Liver (tissue), 9 donors: Measurements from ENCODE around the gene HSBP1. TPM values are rescaled to one million over a fixed set of nuclear protein-coding genes. Genes with fewer than 3 reads are reported as not detected.

Experiments
- DNase-seq: peaks from one replicate; pipeline ENCODE4 v3.0.0-alpha.2; 2017; ENCODE audit warnings: low spot score
- H3K27ac ChIP-seq, 2 donors: one replicate each; pipeline ENCODE4 v1.7.0; 2013; ENCODE audit warnings: inconsistent platforms in 2 of 2, low read length in 2 of 2, control low read depth in 1 of 2, low read depth in 1 of 2, mild to moderate bottlenecking in 1 of 2
- H3K27me3 ChIP-seq, 4 donors: one replicate each; pipeline versions ENCODE4 v1.6.1 to v1.7.0; 2013; ENCODE audit warnings: low read length in 3 of 4, inconsistent platforms in 1 of 4, mild to moderate bottlenecking in 1 of 4, moderate library complexity in 1 of 4; ENCODE audit not compliant: control insufficient read depth in 4 of 4, insufficient read depth in 4 of 4
- H3K36me3 ChIP-seq, 4 donors: one replicate each; pipeline versions ENCODE4 v1.6.1 to v1.7.0; 2013; ENCODE audit warnings: low read length in 3 of 4, mild to moderate bottlenecking in 3 of 4, low read depth in 1 of 4, moderate library complexity in 1 of 4; ENCODE audit not compliant: control insufficient read depth in 4 of 4, insufficient read depth in 3 of 4
- H3K4me1 ChIP-seq, 4 donors: one replicate each; pipeline versions ENCODE4 v1.6.1 to v1.7.0; 2013; ENCODE audit warnings: low read length in 3 of 4, mild to moderate bottlenecking in 3 of 4, moderate library complexity in 1 of 4; ENCODE audit not compliant: control insufficient read depth in 4 of 4, insufficient read depth in 4 of 4
- H3K4me3 ChIP-seq, 3 donors: one replicate each; pipeline versions ENCODE4 v1.6.1 to v1.7.0; 2013; ENCODE audit warnings: low read length in 3 of 3, control low read depth in 1 of 3, low read depth in 1 of 3, mild to moderate bottlenecking in 1 of 3
- H3K9ac ChIP-seq, 2 donors: one replicate each; pipeline ENCODE4 v1.7.0; 2013; ENCODE audit warnings: low read length in 2 of 2, mild to moderate bottlenecking in 2 of 2, moderate library complexity in 2 of 2, control low read depth in 1 of 2, low read depth in 1 of 2
- H3K9me3 ChIP-seq, 4 donors: one replicate each; pipeline versions ENCODE4 v1.6.1 to v1.7.0; 2013; ENCODE audit warnings: low read length in 3 of 4; ENCODE audit not compliant: control insufficient read depth in 4 of 4
- EGR1 ChIP-seq, 2 donors: IDR thresholded peaks; 2 replicates each; pipeline ENCODE4 v1.6.1; 2016 to 2018; ENCODE audit warnings: antibody characterized with exemption in 2 of 2, low read depth in 2 of 2
- FOXA2 ChIP-seq: IDR thresholded peaks from 2 replicates; pipeline ENCODE4 v1.6.1; 2016; ENCODE audit warnings: antibody characterized with exemption
- HNF4A ChIP-seq, 2 donors: conservative IDR thresholded peaks; 2 replicates each; pipeline ENCODE4 v1.6.1; 2016; ENCODE audit warnings: antibody characterized with exemption in 2 of 2, mild to moderate bottlenecking in 2 of 2
- JUND ChIP-seq, 2 donors: IDR thresholded peaks; 2 replicates each; pipeline ENCODE4 v1.6.1; 2016; ENCODE audit warnings: antibody characterized with exemption in 2 of 2
- NR2F2 ChIP-seq: IDR thresholded peaks from 2 replicates; pipeline ENCODE4 v1.6.1; 2016; ENCODE audit warnings: antibody characterized with exemption
- RAD21 ChIP-seq, 2 donors: IDR thresholded peaks; 2 replicates each; pipeline ENCODE4 v1.6.1; 2016; ENCODE audit warnings: antibody characterized with exemption in 2 of 2, mild to moderate bottlenecking in 2 of 2
- RXRA ChIP-seq, 2 donors: IDR thresholded peaks; 2 replicates each; pipeline ENCODE4 v1.6.1; 2017 to 2018; ENCODE audit warnings: antibody characterized with exemption in 2 of 2, mild to moderate bottlenecking in 1 of 2
- SP1 ChIP-seq: IDR thresholded peaks from 2 replicates; pipeline ENCODE4 v1.6.1; 2018; ENCODE audit warnings: antibody characterized with exemption, mild to moderate bottlenecking
- TAF1 ChIP-seq: conservative IDR thresholded peaks from 2 replicates; pipeline ENCODE4 v1.6.1; 2016; ENCODE audit warnings: antibody characterized with exemption, mild to moderate bottlenecking
- YY1 ChIP-seq: IDR thresholded peaks from 2 replicates; pipeline ENCODE4 v1.6.1; 2016; ENCODE audit warnings: antibody characterized with exemption, mild to moderate bottlenecking
- WGBS: extraction: QIAGEN DNeasy Blood & Tissue Kit; methylation state at CpG from one replicate; pipeline ENCODE4 v1.1.7; 2013; 5-methylcytosine and 5-hydroxymethylcytosine counted together
- polyA plus RNA-seq, 2 donors: library from polyadenylated mRNA; stranded (reverse) in 1 of 2; unstranded in 1 of 2; fragments of 200-250 nt in 1 of 2; fragments of >200 nt in 1 of 2; fragmentation: Nextera tagmentation in 1 of 2; extraction: Ambion mirVana in 1 of 2; gene quantifications; one replicate each; pipeline versions ENCODE4 v1.2.1 to v1.2.3, GENCODE V29; 2013 to 2015
- total RNA-seq, 2 donors: library from RNA; depleted of rRNA; stranded (reverse); fragments of >200 nt; gene quantifications; one replicate each; pipeline ENCODE4 v1.2.3, GENCODE V29; 2014
- TF ChIP-seq, protein P1 (sequence below): IDR thresholded peaks from 2 replicates; pipeline ENCODE4 v1.6.1; 2016; ENCODE audit warnings: antibody characterized with exemption, mild to moderate bottlenecking
- TF ChIP-seq, protein P2 (sequence below): IDR thresholded peaks from 2 replicates; pipeline ENCODE4 v1.6.1; 2016; ENCODE audit warnings: antibody characterized with exemption
- TF ChIP-seq, protein P3 (sequence below): IDR thresholded peaks from 2 replicates; pipeline ENCODE4 v1.6.1; 2016; ENCODE audit warnings: antibody characterized with exemption
- TF ChIP-seq, protein P4 (sequence below): fragments of 150-350 bp; IDR thresholded peaks from 2 replicates; pipeline ENCODE4 v1.5.1; 2017; ENCODE audit warnings: improper control_type of control experiment, low read depth, low read length; ENCODE audit not compliant: missing input control
- TF ChIP-seq, protein P5 (sequence below): IDR thresholded peaks from 2 replicates; pipeline ENCODE4 v1.6.1; 2016; ENCODE audit warnings: antibody characterized with exemption
- donor health status: healthy.
- donor health status: healthy.
- donor health status: healthy.
- donor health status: healthy.
- donor health status: healthy.

HSBP1 gene
- total and polyA plus RNA-seq, 4 donors = 5.1 to 106 (median 38.3) TPM

DNA sequence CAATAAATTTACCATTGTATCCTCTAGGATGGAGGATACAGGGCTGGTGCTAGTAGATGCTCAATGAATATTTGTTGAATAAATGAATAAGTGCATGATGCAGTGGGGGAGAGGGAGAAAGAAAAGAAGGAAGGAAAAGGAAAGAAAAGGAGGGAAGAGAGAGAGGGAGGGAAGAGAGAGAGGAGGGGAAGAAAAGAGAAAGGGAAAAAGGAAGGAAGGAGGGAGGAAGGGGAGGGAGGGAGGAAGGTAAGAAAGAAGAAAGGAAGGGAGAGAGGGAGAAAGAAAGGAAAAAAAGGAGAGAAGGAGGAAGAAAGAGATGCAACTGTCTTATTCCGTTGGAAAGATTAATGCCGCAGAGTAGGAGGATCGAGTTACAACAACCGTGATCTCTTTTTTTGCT is 30.4 kb downstream of the HSBP1 start:
- no peaks in the 10 kb centered on the region for H3K36me3 ChIP-seq

DNA sequence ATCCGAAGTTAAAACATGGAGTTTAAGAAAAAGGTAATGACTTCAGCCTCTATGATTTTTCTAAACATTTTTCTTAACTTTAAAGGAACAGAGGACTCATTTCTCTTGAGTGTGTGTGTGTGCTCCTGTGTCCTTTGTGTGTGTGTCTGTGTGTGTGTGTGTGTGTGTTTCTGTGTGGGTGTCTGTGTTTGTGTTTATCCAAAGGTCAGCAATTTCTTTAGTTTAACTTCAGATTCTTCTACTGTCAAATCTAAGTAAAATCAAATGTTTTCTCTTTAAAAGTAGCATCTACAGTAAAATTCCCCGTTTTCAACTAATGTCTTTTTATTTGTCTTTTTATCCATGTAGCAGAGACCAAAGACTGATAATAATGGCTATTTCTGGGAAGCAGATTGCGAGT is 31.8 kb downstream of the HSBP1 start:
- H3K27me3 ChIP-seq = no peaks in the 10 kb centered on the region
- WGBS = 59% methylated on average over 3 of the region's 3 CpGs
- no peak for TF ChIP-seq JUND (IDR thresholded peaks at IDR 0.05)
- no peak for TF ChIP-seq RAD21 (IDR thresholded peaks at IDR 0.05)
- TF ChIP-seq NR2F2 = no peak
- TF ChIP-seq, protein P1, sequence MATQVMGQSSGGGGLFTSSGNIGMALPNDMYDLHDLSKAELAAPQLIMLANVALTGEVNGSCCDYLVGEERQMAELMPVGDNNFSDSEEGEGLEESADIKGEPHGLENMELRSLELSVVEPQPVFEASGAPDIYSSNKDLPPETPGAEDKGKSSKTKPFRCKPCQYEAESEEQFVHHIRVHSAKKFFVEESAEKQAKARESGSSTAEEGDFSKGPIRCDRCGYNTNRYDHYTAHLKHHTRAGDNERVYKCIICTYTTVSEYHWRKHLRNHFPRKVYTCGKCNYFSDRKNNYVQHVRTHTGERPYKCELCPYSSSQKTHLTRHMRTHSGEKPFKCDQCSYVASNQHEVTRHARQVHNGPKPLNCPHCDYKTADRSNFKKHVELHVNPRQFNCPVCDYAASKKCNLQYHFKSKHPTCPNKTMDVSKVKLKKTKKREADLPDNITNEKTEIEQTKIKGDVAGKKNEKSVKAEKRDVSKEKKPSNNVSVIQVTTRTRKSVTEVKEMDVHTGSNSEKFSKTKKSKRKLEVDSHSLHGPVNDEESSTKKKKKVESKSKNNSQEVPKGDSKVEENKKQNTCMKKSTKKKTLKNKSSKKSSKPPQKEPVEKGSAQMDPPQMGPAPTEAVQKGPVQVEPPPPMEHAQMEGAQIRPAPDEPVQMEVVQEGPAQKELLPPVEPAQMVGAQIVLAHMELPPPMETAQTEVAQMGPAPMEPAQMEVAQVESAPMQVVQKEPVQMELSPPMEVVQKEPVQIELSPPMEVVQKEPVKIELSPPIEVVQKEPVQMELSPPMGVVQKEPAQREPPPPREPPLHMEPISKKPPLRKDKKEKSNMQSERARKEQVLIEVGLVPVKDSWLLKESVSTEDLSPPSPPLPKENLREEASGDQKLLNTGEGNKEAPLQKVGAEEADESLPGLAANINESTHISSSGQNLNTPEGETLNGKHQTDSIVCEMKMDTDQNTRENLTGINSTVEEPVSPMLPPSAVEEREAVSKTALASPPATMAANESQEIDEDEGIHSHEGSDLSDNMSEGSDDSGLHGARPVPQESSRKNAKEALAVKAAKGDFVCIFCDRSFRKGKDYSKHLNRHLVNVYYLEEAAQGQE = no peak
- no peak for TF ChIP-seq FOXA2
- TF ChIP-seq, protein P2, sequence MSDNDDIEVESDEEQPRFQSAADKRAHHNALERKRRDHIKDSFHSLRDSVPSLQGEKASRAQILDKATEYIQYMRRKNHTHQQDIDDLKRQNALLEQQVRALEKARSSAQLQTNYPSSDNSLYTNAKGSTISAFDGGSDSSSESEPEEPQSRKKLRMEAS = no peak
- TF ChIP-seq, protein P3, sequence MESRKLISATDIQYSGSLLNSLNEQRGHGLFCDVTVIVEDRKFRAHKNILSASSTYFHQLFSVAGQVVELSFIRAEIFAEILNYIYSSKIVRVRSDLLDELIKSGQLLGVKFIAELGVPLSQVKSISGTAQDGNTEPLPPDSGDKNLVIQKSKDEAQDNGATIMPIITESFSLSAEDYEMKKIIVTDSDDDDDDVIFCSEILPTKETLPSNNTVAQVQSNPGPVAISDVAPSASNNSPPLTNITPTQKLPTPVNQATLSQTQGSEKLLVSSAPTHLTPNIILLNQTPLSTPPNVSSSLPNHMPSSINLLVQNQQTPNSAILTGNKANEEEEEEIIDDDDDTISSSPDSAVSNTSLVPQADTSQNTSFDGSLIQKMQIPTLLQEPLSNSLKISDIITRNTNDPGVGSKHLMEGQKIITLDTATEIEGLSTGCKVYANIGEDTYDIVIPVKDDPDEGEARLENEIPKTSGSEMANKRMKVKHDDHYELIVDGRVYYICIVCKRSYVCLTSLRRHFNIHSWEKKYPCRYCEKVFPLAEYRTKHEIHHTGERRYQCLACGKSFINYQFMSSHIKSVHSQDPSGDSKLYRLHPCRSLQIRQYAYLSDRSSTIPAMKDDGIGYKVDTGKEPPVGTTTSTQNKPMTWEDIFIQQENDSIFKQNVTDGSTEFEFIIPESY = no peak

More for the DNA sequence above, 30.4 kb downstream of the HSBP1 start:
- WGBS = 88% methylated on average over 4 of the region's 4 CpGs
- no peak overlapping the region for H3K9ac ChIP-seq
- H3K27me3 ChIP-seq = no peaks in the 10 kb centered on the region
- no peak for DNase-seq
- no peak for TF ChIP-seq YY1
- TF ChIP-seq, protein P2 = no peak
- TF ChIP-seq, protein P4, sequence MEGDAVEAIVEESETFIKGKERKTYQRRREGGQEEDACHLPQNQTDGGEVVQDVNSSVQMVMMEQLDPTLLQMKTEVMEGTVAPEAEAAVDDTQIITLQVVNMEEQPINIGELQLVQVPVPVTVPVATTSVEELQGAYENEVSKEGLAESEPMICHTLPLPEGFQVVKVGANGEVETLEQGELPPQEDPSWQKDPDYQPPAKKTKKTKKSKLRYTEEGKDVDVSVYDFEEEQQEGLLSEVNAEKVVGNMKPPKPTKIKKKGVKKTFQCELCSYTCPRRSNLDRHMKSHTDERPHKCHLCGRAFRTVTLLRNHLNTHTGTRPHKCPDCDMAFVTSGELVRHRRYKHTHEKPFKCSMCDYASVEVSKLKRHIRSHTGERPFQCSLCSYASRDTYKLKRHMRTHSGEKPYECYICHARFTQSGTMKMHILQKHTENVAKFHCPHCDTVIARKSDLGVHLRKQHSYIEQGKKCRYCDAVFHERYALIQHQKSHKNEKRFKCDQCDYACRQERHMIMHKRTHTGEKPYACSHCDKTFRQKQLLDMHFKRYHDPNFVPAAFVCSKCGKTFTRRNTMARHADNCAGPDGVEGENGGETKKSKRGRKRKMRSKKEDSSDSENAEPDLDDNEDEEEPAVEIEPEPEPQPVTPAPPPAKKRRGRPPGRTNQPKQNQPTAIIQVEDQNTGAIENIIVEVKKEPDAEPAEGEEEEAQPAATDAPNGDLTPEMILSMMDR = no peak
- TF ChIP-seq, protein P5, sequence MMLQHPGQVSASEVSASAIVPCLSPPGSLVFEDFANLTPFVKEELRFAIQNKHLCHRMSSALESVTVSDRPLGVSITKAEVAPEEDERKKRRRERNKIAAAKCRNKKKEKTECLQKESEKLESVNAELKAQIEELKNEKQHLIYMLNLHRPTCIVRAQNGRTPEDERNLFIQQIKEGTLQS = no peak
- TF ChIP-seq SP1 = no peak
- no peak for TF ChIP-seq RXRA (IDR thresholded peaks at IDR 0.05)
- no peak for TF ChIP-seq EGR1 (IDR thresholded peaks at IDR 0.05; ENCODE audit: low read depth in 2 of 2)
- TF ChIP-seq, protein P1 = no peak
- TF ChIP-seq HNF4A (conservative IDR thresholded peaks at IDR 0.05) = no peak
- TF ChIP-seq, protein P3 = no peak
- TF ChIP-seq JUND (IDR thresholded peaks at IDR 0.05) = no peak
- TF ChIP-seq RAD21 (IDR thresholded peaks at IDR 0.05) = no peak
- no peak for TF ChIP-seq TAF1
- no peak for TF ChIP-seq FOXA2
- no peak overlapping the region for H3K4me3 ChIP-seq
- no peaks in the 10 kb centered on the region for H3K4me1 ChIP-seq
- H3K27ac ChIP-seq = no peak overlapping the region
- H3K9me3 ChIP-seq = no peaks in the 10 kb centered on the region

More for the DNA sequence above, 31.8 kb downstream of the HSBP1 start:
- H3K27ac ChIP-seq = no peak overlapping the region
- no peaks in the 10 kb centered on the region for H3K36me3 ChIP-seq
- H3K4me3 ChIP-seq = no peak overlapping the region
- no peaks in the 10 kb centered on the region for H3K4me1 ChIP-seq
- no peaks in the 10 kb centered on the region for H3K9me3 ChIP-seq
- no peak overlapping the region for H3K9ac ChIP-seq
- no peak for DNase-seq
